ENCODE results near the gene TFAP2E.

GRCh38 chr1:35577071-35577998 lies 4.2 kb downstream of the TFAP2E start:
- no peak for TF ChIP-seq GATA2 (IDR thresholded peaks at IDR 0.05; ENCODE audit: low read depth, low read length)
- no peak for TF ChIP-seq GATA3 (IDR thresholded peaks at IDR 0.05; ENCODE audit: low read depth, low read length)
